Fibroblast of pulmonary artery (primary cell): ENCODE data around the gene INPP4B.
A peak's percentile ranks its signal among the peaks of the same experiment; 100 is the strongest.
"Not testable (repeated sequence)": the region's sequence is repeated elsewhere in the genome, so short reads cannot be mapped to it uniquely, and the experiment has no call there.

ENCODE experiments used
- DNase-seq: peaks from one replicate; pipeline ENCODE4 v3.0.0-alpha.2; 2010; ENCODE audit warnings: low read depth
- H3K4me3 ChIP-seq: replicated peaks from 2 replicates; pipeline ENCODE4 v1.5.1; 2011; ENCODE audit warnings: low read depth, mild to moderate bottlenecking, control low read depth, low read length, moderate library complexity
- TF ChIP-seq, protein P1 (sequence below): IDR thresholded peaks from 2 replicates; pipeline ENCODE4 v1.5.1; 2011; ENCODE audit warnings: mild to moderate bottlenecking, control low read depth, low read length, inconsistent platforms; ENCODE audit errors: missing control alignments

The INPP4B gene

DNA sequence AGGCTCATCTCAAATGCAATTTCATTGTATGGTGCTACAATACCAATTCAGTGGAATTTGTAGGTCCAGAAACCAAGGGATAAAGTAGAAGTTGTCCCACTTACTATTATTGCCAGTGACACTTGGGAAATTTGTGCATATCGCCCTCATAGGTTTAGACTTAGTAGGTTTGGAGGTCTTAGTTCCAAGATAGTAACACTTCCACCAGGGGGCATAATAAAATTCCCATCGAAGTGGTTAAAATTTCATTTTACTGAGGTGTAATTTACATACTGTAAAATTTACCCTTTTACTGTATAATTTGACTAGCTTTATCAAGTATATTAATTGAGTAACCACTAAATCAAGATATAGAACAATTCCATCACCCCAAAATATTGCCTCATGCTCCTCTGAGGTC, 174.6 kb downstream of the INPP4B start:
- DNase-seq = peak; percentile 10
- TF ChIP-seq, protein P1, sequence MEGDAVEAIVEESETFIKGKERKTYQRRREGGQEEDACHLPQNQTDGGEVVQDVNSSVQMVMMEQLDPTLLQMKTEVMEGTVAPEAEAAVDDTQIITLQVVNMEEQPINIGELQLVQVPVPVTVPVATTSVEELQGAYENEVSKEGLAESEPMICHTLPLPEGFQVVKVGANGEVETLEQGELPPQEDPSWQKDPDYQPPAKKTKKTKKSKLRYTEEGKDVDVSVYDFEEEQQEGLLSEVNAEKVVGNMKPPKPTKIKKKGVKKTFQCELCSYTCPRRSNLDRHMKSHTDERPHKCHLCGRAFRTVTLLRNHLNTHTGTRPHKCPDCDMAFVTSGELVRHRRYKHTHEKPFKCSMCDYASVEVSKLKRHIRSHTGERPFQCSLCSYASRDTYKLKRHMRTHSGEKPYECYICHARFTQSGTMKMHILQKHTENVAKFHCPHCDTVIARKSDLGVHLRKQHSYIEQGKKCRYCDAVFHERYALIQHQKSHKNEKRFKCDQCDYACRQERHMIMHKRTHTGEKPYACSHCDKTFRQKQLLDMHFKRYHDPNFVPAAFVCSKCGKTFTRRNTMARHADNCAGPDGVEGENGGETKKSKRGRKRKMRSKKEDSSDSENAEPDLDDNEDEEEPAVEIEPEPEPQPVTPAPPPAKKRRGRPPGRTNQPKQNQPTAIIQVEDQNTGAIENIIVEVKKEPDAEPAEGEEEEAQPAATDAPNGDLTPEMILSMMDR = peak; percentile 30
- H3K4me3 ChIP-seq = no peak overlapping the region

DNA sequence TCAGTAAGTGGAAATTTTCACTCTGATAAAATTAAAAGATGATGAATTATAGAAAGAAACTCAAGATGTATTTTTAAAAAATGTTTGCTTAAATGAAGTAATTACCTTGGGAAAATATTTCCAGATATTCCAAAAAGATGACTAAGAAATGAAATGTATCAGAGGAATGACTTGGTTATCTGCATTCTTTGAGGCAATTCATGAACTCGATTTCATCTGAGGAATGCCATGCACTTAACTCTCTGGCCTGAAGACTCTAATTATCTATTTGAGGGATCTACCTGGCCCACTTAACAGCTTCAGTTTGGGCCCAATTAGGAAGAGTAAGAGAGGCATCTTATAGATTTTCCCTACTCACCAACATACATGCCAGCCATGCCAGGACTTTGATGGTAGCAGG, 182.3 kb downstream of the INPP4B start:
- no peak overlapping the region for H3K4me3 ChIP-seq

DNA sequence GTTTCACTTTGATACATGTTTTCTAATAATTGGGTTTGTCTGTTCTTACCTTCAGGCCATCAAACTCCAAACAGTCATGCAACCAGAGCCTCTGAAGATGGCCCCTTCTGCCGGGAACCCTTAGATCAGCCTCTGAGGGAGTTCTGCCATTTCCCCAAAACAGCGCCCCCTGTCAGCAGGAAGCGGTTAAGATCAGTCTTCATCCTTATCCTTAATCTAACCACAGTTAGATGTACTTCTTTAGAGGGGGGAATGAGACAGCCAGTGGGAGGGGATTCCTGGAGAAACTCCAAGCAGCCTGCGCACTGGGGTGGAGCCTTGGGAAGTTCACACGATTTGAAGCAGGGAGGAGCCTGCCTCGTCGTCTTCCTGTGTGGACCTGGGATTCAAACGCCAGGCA, 185.4 kb downstream of the INPP4B start:
- H3K4me3 ChIP-seq = no peak overlapping the region
- DNase-seq = no peak
- TF ChIP-seq, protein P1 = no peak

More for the DNA sequence above, 182.3 kb downstream of the INPP4B start:
- DNase-seq = no peak
- TF ChIP-seq, protein P1 = no peak

DNA sequence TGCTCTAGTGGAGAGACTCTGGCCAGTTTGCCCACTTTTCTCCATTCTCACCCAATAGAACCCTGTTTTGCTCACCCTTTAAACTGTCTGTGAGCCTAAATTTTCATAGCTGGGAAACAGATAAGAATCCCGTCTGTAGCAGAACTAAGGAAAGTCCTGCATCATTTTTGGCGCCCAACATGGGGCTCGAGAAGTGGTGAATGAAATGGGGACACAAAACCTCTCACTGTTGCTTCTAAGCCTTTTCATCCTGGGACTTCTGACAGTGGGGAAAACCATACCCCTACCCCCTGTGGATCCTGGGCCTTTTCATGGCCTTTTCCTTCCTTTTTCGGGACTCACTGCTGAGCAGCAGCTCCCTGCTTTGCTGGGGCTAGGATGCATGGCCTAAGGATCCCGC, 189.9 kb downstream of the INPP4B start:
- TF ChIP-seq, protein P1 = no peak
- DNase-seq = peak; percentile 24

DNA sequence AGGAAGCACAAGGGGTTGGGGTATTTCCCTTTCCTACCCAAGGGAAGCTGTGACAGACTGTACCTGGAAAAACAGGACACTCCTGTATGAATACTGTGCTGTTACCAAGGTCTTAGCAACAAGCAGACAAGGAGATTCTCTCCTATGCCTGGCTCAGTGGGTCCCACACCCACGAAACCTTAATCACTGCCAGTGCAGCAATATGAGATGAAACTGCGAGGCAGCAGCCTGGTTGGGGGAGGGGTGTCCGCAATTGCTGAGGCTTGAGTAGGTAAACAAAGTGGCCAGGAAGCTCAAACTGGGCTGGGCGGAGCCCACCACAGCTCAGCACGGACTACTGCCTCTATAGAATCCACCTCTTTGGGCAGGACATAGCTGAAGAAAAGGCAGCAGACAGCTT, 197.7 kb downstream of the INPP4B start:
- no peak overlapping the region for H3K4me3 ChIP-seq
- TF ChIP-seq, protein P1 = no peak
- no peak for DNase-seq

More for the DNA sequence above, 189.9 kb downstream of the INPP4B start:
- no peak overlapping the region for H3K4me3 ChIP-seq

DNA sequence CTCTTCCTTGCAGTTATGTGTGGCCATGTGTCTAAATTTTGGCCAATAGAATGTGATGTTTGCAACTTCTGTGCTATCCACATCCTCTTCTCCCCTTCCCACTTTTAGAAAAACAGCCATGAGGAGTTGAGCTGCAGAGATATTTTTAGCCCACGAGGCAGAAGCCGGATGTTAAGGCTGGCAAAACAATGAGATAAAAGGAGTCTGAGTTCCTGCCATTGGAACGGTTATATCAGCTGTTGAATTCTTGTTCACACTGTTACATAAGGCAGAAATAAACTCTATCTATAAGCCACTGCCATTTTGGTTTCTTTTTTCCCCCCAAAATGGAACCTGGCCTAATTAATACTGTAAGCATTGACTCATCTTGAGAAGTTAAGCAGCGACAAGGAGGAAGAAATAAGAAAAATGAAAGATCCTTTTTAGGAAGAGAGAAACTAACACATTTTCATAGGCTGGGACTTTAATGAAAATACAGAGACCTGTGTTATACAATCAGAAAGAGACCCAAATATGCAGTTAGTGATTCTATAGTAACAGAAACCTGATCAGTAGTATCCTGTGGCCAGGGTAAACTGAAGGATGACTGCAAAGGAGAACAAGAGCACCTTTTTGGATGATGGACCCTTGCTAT, 200.5 kb downstream of the INPP4B start:
- H3K4me3 ChIP-seq = no peak overlapping the region
- TF ChIP-seq, protein P1 = no peak
- DNase-seq = peak; percentile 51

DNA sequence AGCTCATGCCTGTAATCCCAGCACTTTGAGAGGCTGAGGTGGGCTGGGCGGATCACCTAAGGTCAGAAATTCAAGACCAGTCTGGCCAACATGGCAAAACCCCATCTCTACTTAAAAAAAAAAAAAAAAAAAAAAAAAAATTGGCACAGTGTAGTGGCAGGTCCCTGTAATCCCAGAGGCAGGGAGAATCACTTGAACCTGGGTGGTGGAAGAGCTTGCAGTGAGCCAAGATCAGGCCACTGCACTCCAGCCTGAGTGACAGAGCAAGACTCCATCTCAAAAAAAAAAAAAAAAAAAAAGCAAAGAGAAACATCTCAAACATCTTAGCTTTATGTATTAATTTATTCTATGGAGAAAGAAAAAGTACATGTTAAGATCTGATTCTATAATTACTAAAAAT, 201.5 kb downstream of the INPP4B start:
- not testable (repeated sequence) for DNase-seq, H3K4me3 ChIP-seq
